ENCODE measurements around the gene SOBP.

DNA sequence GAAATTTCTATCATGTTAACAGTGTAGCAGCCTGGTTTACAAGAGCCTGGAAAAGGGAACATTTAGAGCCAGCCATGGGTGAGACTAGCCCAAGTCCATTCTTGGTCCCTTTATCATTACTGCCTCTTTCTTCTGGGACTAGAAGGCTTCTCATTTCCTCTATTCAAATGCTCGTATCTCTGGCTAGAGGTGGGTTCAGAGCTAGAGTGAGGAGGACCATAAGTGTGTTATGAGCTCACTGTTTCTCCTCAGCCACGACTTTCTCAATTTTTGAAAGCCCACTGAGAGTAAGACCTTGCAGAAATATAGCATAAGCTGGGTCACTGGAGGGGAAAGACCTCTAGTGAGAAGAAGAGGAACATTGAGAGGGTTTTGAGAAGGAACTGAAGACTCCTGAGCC lies 100.0 kb downstream of the SOBP start:
- TF ChIP-seq CTCF (tag by site-specific recombination; IDR thresholded peaks at IDR 0.05) = no peak
- TF ChIP-seq ZNF335 (tag by site-specific recombination; conservative IDR thresholded peaks at IDR 0.05) = no peak
- no peak for TF ChIP-seq ZNF211 (tag by site-specific recombination; IDR thresholded peaks at IDR 0.05; ENCODE audit: low read depth)
- TF ChIP-seq WT1 (tag by site-specific recombination; IDR thresholded peaks at IDR 0.05) = no peak
- TF ChIP-seq HOXA7 (CRISPR knock-in tag; IDR thresholded peaks at IDR 0.05; ENCODE audit: borderline replicate concordance) = no peak
- TF ChIP-seq ZNF184 (tag by site-specific recombination; IDR thresholded peaks at IDR 0.05) = no peak
- no peak for TF ChIP-seq SALL2 (tag by site-specific recombination; IDR thresholded peaks at IDR 0.05; ENCODE audit: borderline replicate concordance)
- TF ChIP-seq ZNF140 (tag by site-specific recombination; IDR thresholded peaks at IDR 0.05) = no peak
- TF ChIP-seq ZNF639 (tag by site-specific recombination; IDR thresholded peaks at IDR 0.05) = no peak
- no peak for TF ChIP-seq SP7 (tag by site-specific recombination; IDR thresholded peaks at IDR 0.05)

All from HEK293 (cell line).